Hepatocyte (in vitro differentiated cells): ENCODE measurements around the gene UCP2. TPM values are rescaled to one million over a fixed set of nuclear protein-coding genes. Genes with fewer than 3 reads are reported as not detected.
"Not testable (repeated sequence)": the region's sequence is repeated elsewhere in the genome, so short reads cannot be mapped to it uniquely, and the experiment has no call there.

Experiments
- DNase-seq: peaks from one replicate; pipeline ENCODE4 v3.0.0-alpha.2; 2016; ENCODE audit warnings: low spot score
- H2AFZ ChIP-seq: fragments of 200-600 bp; sonication (generic); 2 replicates; pipeline ENCODE4 v1.6.0; 2016; ENCODE audit warnings: antibody characterized with exemption, mild to moderate bottlenecking
- H3K27ac ChIP-seq: fragments of 200-600 bp; sonication (generic); 2 replicates; pipeline ENCODE4 v1.5.1; 2016; ENCODE audit warnings: mild to moderate bottlenecking
- H3K27me3 ChIP-seq: fragments of 200-600 bp; sonication (generic); 2 replicates; pipeline ENCODE4 v1.6.1; 2016
- H3K36me3 ChIP-seq: fragments of 200-600 bp; sonication (generic); replicated peaks from 2 replicates; pipeline ENCODE4 v1.5.1; 2016; ENCODE audit warnings: low read depth; ENCODE audit not compliant: insufficient read depth
- H3K4me1 ChIP-seq: fragments of 200-600 bp; sonication (generic); 2 replicates; pipeline ENCODE4 v1.5.1; 2016; ENCODE audit warnings: mild to moderate bottlenecking, moderate library complexity; ENCODE audit not compliant: insufficient read depth
- H3K4me2 ChIP-seq: fragments of 200-600 bp; sonication (generic); 2 replicates; pipeline ENCODE4 v1.6.0; 2016
- H3K4me3 ChIP-seq: fragments of 200-600 bp; sonication (generic); 2 replicates; pipeline ENCODE4 v1.5.1; 2016; ENCODE audit warnings: mild to moderate bottlenecking
- H3K79me2 ChIP-seq: fragments of 200-600 bp; sonication (generic); 2 replicates; pipeline ENCODE4 v1.6.0; 2017; ENCODE audit warnings: mild to moderate bottlenecking
- H3K9me2 ChIP-seq: fragments of 200-600 bp; sonication (generic); replicated peaks from 2 replicates; pipeline ENCODE4 v1.6.0; 2017; ENCODE audit warnings: mild to moderate bottlenecking; ENCODE audit not compliant: insufficient read depth
- H3K9me3 ChIP-seq: fragments of 200-600 bp; sonication (generic); 2 replicates; pipeline ENCODE4 v1.5.1; 2016; ENCODE audit warnings: low read depth, mild to moderate bottlenecking
- H4K20me1 ChIP-seq: fragments of 200-600 bp; sonication (generic); 2 replicates; pipeline ENCODE4 v1.6.0; 2016; ENCODE audit warnings: mild to moderate bottlenecking; ENCODE audit not compliant: insufficient read depth, poor library complexity, severe bottlenecking
- EZH2 ChIP-seq: fragments of 200-600 bp; sonication (generic); IDR thresholded peaks from 2 replicates; pipeline ENCODE4 v1.6.1; 2016; ENCODE audit warnings: antibody characterized with exemption, mild to moderate bottlenecking, borderline replicate concordance
- EZH2phosphoT487 ChIP-seq: fragments of 200-600 bp; sonication (generic); IDR thresholded peaks from one replicate; pipeline ENCODE4 v1.6.1; 2018; ENCODE audit warnings: antibody characterized with exemption, mild to moderate bottlenecking, low read depth, moderate library complexity; ENCODE audit not compliant: unreplicated experiment, severe bottlenecking
- WGBS: methylation state at CpG from one replicate; pipeline ENCODE4 v1.1.6; 2016; ENCODE audit warnings: low lambda C conversion rate; ENCODE audit errors: missing lambda C conversion rate; 5-methylcytosine and 5-hydroxymethylcytosine counted together
- polyA plus RNA-seq: library from polyadenylated mRNA; unstranded; fragments of >200 nt; fragmentation: Nextera tagmentation; extraction: Ambion mirVana; gene quantifications from 2 replicates; pipeline ENCODE4 v1.2.1, GENCODE V29; 2016
- total RNA-seq: library from RNA; depleted of rRNA; stranded (reverse); fragments of >200 nt; gene quantifications from 2 replicates; pipeline ENCODE4 v1.2.3, GENCODE V29; 2014
- TF ChIP-seq, protein P1 (sequence below): fragments of 200-600 bp; sonication (generic); IDR thresholded peaks from 2 replicates; pipeline ENCODE4 v1.5.1; 2016; ENCODE audit warnings: antibody characterized with exemption, mild to moderate bottlenecking; ENCODE audit not compliant: poor library complexity

The UCP2 gene
- total and polyA plus RNA-seq, 2 experiments from 2014 or later: 8.0 to 34.9 TPM

DNA sequence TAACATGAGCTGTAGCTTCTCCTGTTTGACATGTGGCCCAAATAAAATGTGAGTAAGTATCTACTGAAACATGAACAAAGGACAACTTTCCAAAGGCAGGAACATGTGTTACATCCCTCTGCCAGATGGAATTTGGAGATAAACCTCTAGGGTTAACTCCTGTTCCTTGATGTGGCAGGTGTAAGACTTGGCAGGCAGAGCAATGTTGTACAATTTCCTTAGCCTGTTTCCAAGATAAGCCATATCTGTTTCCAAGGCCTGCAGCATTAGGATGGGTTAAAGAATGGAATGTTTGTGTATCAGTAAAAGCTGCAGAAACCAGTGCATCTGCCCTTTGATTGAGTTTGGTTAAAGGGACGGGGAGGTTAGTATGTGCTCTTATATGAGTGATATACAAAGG is 40.6 kb downstream of the UCP2 start:
- Histone ChIP-seq H3K36me3 (no peaks in the 10 kb centered on the region), H3K4me2 (no peak overlapping the region), H3K9me2 (no peaks in the 10 kb centered on the region), H2AFZ (no peak overlapping the region), H3K4me3 (no peak overlapping the region), H3K27me3 (no peaks in the 10 kb centered on the region), H3K27ac (no peak overlapping the region), H4K20me1 (no peaks in the 10 kb centered on the region), H3K9me3 (no peaks in the 10 kb centered on the region), H3K79me2 (no peaks in the 10 kb centered on the region), H3K4me1 (no peaks in the 10 kb centered on the region)
- no peak for DNase-seq
- 52% methylated on average over 1 of the region's 1 CpG for WGBS
- TF ChIP-seq, protein P1, sequence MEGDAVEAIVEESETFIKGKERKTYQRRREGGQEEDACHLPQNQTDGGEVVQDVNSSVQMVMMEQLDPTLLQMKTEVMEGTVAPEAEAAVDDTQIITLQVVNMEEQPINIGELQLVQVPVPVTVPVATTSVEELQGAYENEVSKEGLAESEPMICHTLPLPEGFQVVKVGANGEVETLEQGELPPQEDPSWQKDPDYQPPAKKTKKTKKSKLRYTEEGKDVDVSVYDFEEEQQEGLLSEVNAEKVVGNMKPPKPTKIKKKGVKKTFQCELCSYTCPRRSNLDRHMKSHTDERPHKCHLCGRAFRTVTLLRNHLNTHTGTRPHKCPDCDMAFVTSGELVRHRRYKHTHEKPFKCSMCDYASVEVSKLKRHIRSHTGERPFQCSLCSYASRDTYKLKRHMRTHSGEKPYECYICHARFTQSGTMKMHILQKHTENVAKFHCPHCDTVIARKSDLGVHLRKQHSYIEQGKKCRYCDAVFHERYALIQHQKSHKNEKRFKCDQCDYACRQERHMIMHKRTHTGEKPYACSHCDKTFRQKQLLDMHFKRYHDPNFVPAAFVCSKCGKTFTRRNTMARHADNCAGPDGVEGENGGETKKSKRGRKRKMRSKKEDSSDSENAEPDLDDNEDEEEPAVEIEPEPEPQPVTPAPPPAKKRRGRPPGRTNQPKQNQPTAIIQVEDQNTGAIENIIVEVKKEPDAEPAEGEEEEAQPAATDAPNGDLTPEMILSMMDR: no peak
- TF ChIP-seq EZH2phosphoT487 (no peak), EZH2 (no peak)

DNA sequence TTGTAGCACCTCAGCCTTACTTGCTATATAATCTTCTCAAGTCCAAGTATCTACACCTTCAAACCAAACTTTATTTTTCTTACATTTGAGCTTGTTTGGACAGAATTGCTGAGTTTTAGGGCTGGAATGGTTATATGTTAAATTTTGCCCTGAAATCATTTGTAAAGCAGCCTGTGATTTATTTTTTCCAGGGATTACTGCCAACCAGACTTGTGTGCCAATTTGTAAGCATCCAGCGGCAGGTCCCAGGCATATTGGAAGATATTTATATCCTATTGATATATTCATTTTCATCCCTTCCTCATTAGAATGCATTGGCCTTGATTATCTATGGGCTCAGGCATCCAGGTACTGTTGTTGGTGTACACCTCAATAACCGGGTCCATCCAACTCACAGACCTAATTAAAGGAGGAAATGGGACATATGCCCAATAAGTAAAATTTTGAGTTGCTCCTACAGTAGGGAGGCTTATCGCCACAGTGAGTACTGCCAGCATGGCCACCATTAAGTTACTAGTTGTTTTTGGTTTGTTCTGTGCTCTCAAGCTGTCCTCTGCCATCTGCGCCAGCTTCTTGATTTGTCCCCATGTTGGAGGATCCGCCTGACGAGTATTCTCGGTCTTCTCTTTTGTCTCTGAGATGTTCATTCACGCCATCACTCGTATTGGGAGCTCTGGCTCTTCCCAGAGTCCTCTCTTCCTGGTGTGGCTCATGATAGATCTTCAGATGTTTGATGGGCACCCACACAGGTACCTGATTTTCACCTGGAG is 41.7 kb downstream of the UCP2 start:
- no peak for DNase-seq
- Histone ChIP-seq H3K36me3 (no peaks in the 10 kb centered on the region), H3K27me3 (no peaks in the 10 kb centered on the region), H3K4me2 (no peak overlapping the region), H4K20me1 (no peaks in the 10 kb centered on the region), H3K79me2 (no peaks in the 10 kb centered on the region), H3K4me3 (no peak overlapping the region), H2AFZ (no peak overlapping the region), H3K4me1 (no peaks in the 10 kb centered on the region), H3K9me2 (no peaks in the 10 kb centered on the region), H3K9me3 (no peaks in the 10 kb centered on the region), H3K27ac (no peak overlapping the region)
- WGBS: 98% methylated on average over 9 of the region's 9 CpGs
- no peak for TF ChIP-seq EZH2phosphoT487
- TF ChIP-seq, protein P1: no peak
- TF ChIP-seq EZH2: no peak

DNA sequence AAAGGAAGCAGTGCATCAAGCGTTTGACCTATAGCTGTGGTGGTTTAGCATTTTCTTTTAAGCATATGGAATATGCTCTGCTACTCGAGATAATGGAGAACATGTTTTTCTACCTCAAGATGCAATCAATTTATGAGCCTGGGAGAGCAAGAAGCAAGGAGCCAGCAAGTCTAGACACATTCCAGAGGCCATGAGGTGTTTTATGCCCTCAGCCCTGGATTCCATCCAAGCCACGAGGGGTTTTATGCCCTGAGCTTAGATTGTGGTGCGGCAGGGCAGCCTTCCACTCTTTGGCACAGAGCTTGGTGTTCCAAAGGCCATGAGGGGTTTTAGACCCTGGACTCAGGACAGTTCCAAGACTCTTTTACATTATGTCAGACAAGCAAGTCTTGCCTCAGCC is 43.5 kb downstream of the UCP2 start:
- Histone ChIP-seq H3K4me2 (no peak overlapping the region), H4K20me1 (no peaks in the 10 kb centered on the region), H3K36me3 (no peaks in the 10 kb centered on the region), H3K27me3 (no peaks in the 10 kb centered on the region), H3K79me2 (no peaks in the 10 kb centered on the region), H3K9me2 (no peaks in the 10 kb centered on the region), H2AFZ (no peak overlapping the region), H3K27ac (no peak overlapping the region), H3K9me3 (no peaks in the 10 kb centered on the region), H3K4me1 (no peaks in the 10 kb centered on the region), H3K4me3 (no peak overlapping the region)
- 77% methylated on average over 4 of the region's 4 CpGs for WGBS
- no peak for TF ChIP-seq EZH2
- TF ChIP-seq, protein P1: no peak
- no peak for TF ChIP-seq EZH2phosphoT487
- no peak for DNase-seq

DNA sequence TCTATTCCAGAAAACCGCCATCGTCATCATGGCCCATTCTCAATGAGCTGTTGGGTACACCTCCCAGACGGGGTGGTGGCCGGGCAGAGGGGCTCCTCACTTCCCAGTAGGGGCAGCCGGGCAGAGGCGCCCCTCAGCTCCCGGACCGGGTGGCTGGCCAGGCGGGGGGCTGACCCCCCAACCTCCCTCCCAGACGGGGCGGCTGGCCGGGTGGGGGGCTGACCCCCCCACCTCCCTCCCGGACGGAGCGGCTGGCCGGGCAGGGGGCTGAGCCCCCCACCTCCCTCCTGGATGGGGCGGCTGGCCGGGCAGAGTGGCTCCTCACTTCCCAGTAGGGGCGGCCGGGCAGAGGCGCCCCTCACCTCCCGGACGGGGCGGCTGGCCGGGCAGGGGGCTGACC is 46.6 kb downstream of the UCP2 start:
- not testable (repeated sequence) for H3K9me3 ChIP-seq, H3K79me2 ChIP-seq, H3K27me3 ChIP-seq, H3K9me2 ChIP-seq, DNase-seq, H3K27ac ChIP-seq, H3K4me2 ChIP-seq, H4K20me1 ChIP-seq, H3K4me1 ChIP-seq, H3K36me3 ChIP-seq, H3K4me3 ChIP-seq, H2AFZ ChIP-seq
- 100% methylated on average over 7 of the region's 25 CpGs for WGBS
